Neural progenitor cell (in vitro differentiated cells): ENCODE measurements around the gene PLEKHA7. TPM values are rescaled to one million over a fixed set of nuclear protein-coding genes. Genes with fewer than 3 reads are reported as not detected.

ENCODE experiments used
- DNase-seq: peaks from one replicate; pipeline ENCODE4 v3.0.0-alpha.2; 2016; ENCODE audit warnings: low spot score
- H2AFZ ChIP-seq: fragments of 200-600 bp; sonication (generic); replicated peaks from 2 replicates; pipeline ENCODE4 v1.6.1; 2016; ENCODE audit warnings: antibody characterized with exemption
- H3F3A ChIP-seq: fragments of 200-600 bp; sonication (generic); 2 replicates; pipeline ENCODE4 v1.6.1; 2016; ENCODE audit warnings: antibody characterized with exemption, low read depth
- H3K27ac ChIP-seq: fragments of 200-600 bp; sonication (generic); 2 replicates; pipeline ENCODE4 v1.5.1; 2016; ENCODE audit warnings: mild to moderate bottlenecking
- H3K27me3 ChIP-seq: fragments of 200-600 bp; sonication (generic); 2 replicates; pipeline ENCODE4 v1.6.1; 2016; ENCODE audit warnings: mild to moderate bottlenecking, moderate library complexity
- H3K36me3 ChIP-seq: fragments of 200-600 bp; sonication (generic); 2 replicates; pipeline ENCODE4 v1.5.1; 2016
- H3K4me1 ChIP-seq: fragments of 200-600 bp; sonication (generic); 2 replicates; pipeline ENCODE4 v1.6.1; 2016; ENCODE audit warnings: mixed run types
- H3K4me2 ChIP-seq: fragments of 200-600 bp; sonication (generic); 2 replicates; pipeline ENCODE4 v1.6.1; 2016
- H3K4me3 ChIP-seq: fragments of 200-600 bp; sonication (generic); 2 replicates; pipeline ENCODE4 v1.5.1; 2016
- H3K79me2 ChIP-seq: fragments of 200-600 bp; sonication (generic); 2 replicates; pipeline ENCODE4 v1.6.1; 2016; ENCODE audit warnings: low read depth
- H3K9ac ChIP-seq: fragments of 200-600 bp; sonication (generic); 2 replicates; pipeline ENCODE4 v1.6.1; 2016
- H3K9me3 ChIP-seq: fragments of 200-600 bp; sonication (generic); 2 replicates; pipeline ENCODE4 v1.5.1; 2016; ENCODE audit warnings: low read depth
- H4K20me1 ChIP-seq: fragments of 200-600 bp; sonication (generic); 2 replicates; pipeline ENCODE4 v1.6.1; 2016; ENCODE audit warnings: low read depth
- H3K27ac Mint-ChIP-seq: 3 replicates; pipeline ENCODE4 v1.8.0; 2021; ENCODE audit warnings: mixed read lengths
- H3K27me3 Mint-ChIP-seq: 2 replicates; pipeline ENCODE4 v1.8.0; 2022; ENCODE audit warnings: low read depth, mild to moderate bottlenecking, inconsistent platforms, moderate library complexity, mixed read lengths; ENCODE audit not compliant: insufficient read depth
- H3K36me3 Mint-ChIP-seq: 3 replicates; pipeline ENCODE4 v1.8.0; 2021; ENCODE audit warnings: mixed read lengths
- H3K4me1 Mint-ChIP-seq: 3 replicates; pipeline ENCODE4 v1.8.0; 2021; ENCODE audit warnings: mixed read lengths
- H3K4me3 Mint-ChIP-seq: 3 replicates; pipeline ENCODE4 v1.8.0; 2021; ENCODE audit warnings: mild to moderate bottlenecking, moderate library complexity, mixed read lengths
- H3K9me3 Mint-ChIP-seq: 3 replicates; pipeline ENCODE4 v1.8.0; 2020; ENCODE audit warnings: mixed read lengths
- EZH2 ChIP-seq: fragments of 200-600 bp; sonication (generic); IDR thresholded peaks from 2 replicates; pipeline ENCODE4 v1.6.1; 2017; ENCODE audit warnings: antibody characterized with exemption, mild to moderate bottlenecking, moderate library complexity
- EZH2phosphoT487 ChIP-seq: fragments of 200-600 bp; sonication (generic); IDR thresholded peaks from 2 replicates; pipeline ENCODE4 v1.6.1; 2017; ENCODE audit warnings: antibody characterized with exemption
- total RNA-seq: library from RNA; depleted of rRNA; stranded (reverse); fragments of >200 nt; gene quantifications from 2 replicates; pipeline ENCODE4 v1.2.3, GENCODE V29; 2015; ENCODE audit warnings: low replicate concordance
- TF ChIP-seq, protein P1 (sequence below): fragments of 200-600 bp; sonication (generic); IDR thresholded peaks from 2 replicates; pipeline ENCODE4 v1.5.1; 2017; ENCODE audit warnings: antibody characterized with exemption, mild to moderate bottlenecking

PLEKHA7 gene
- total RNA-seq, 1 donor from 2014 or later = 20.3 TPM

DNA sequence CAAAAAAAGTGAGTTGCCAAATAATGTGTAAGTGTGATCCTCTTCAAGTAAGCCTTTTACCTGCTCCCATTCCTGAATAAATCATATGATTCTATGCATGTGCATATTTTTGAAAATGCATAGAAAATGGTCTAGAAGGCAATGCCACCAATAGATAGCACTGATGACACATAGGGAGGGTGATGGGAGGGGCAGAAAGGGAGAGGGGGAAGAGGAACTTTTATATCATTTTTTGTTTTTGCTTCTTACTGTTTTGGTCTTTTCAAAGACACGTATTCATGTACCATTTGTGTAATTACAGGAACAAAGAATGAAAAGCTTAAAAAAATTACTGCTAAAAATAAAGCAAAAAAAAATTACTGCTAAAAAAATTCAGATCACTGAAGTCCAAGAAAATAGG lies 215.0 kb downstream of the PLEKHA7 start:
- Mint-ChIP-seq H3K4me1 (peaks cover 18% of the 10 kb centered on the region), H3K27ac (no peak overlapping the region), H3K27me3 (no peaks in the 10 kb centered on the region), H3K4me3 (no peak overlapping the region), H3K9me3 (no peaks in the 10 kb centered on the region), H3K36me3 (peaks cover 17% of the 10 kb centered on the region)
- H2AFZ ChIP-seq = no peak overlapping the region
- no peak for DNase-seq
- no peak overlapping the region for H3K4me2 ChIP-seq
- H3K79me2 ChIP-seq = no peaks in the 10 kb centered on the region
- H3K36me3 ChIP-seq = no peaks in the 10 kb centered on the region
- H4K20me1 ChIP-seq = no peaks in the 10 kb centered on the region
- H3F3A ChIP-seq = no peaks in the 10 kb centered on the region
- H3K4me3 ChIP-seq = no peak overlapping the region
- no peak overlapping the region for H3K27ac ChIP-seq
- H3K27me3 ChIP-seq = no peaks in the 10 kb centered on the region
- H3K9me3 ChIP-seq = no peaks in the 10 kb centered on the region
- no peak for TF ChIP-seq EZH2
- TF ChIP-seq, protein P1, sequence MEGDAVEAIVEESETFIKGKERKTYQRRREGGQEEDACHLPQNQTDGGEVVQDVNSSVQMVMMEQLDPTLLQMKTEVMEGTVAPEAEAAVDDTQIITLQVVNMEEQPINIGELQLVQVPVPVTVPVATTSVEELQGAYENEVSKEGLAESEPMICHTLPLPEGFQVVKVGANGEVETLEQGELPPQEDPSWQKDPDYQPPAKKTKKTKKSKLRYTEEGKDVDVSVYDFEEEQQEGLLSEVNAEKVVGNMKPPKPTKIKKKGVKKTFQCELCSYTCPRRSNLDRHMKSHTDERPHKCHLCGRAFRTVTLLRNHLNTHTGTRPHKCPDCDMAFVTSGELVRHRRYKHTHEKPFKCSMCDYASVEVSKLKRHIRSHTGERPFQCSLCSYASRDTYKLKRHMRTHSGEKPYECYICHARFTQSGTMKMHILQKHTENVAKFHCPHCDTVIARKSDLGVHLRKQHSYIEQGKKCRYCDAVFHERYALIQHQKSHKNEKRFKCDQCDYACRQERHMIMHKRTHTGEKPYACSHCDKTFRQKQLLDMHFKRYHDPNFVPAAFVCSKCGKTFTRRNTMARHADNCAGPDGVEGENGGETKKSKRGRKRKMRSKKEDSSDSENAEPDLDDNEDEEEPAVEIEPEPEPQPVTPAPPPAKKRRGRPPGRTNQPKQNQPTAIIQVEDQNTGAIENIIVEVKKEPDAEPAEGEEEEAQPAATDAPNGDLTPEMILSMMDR = no peak
- TF ChIP-seq EZH2phosphoT487 = no peak
- H3K9ac ChIP-seq = no peak overlapping the region
- H3K4me1 ChIP-seq = peaks cover 13% of the 10 kb centered on the region

DNA sequence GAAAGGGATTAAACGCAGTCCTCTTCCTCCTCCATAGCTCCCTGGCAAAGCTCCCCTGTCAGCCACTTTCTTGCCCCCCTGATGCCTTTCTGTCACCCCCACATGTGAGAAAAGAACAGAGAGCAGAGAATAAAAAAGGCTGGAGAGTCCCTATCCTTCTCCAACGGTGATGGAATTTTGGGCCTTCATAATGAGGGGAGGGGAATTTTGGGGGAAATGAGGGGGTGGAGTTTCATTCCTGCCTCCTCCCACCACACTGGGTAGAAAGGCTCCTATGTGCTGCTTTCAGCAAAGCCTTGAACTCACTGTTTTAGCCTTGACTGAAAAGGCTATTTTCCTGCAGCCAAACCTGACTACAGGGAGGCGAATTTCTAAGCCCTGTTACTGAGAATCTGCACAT lies 216.4 kb downstream of the PLEKHA7 start:
- TF ChIP-seq EZH2 (no peak), EZH2phosphoT487 (no peak)
- TF ChIP-seq, protein P1 = no peak
- Histone ChIP-seq H3K9ac (no peak overlapping the region), H3K79me2 (no peaks in the 10 kb centered on the region), H3K36me3 (no peaks in the 10 kb centered on the region), H3K4me3 (no peak overlapping the region), H3K4me1 (peaks cover 20% of the 10 kb centered on the region), H3K9me3 (no peaks in the 10 kb centered on the region), H3K27ac (no peak overlapping the region), H3F3A (no peaks in the 10 kb centered on the region), H4K20me1 (no peaks in the 10 kb centered on the region), H2AFZ (no peak overlapping the region), H3K4me2 (no peak overlapping the region), H3K27me3 (no peaks in the 10 kb centered on the region)
- Mint-ChIP-seq H3K27me3 (no peaks in the 10 kb centered on the region), H3K27ac (peak overlapping the region; percentile 50), H3K4me1 (peaks cover 15% of the 10 kb centered on the region), H3K9me3 (no peaks in the 10 kb centered on the region), H3K36me3 (peaks cover 22% of the 10 kb centered on the region), H3K4me3 (no peak overlapping the region)
- DNase-seq = no peak

GRCh38 chr11:16796311-16796710 lies 217.9 kb downstream of the PLEKHA7 start:
- H3K9me3 ChIP-seq = no peaks in the 10 kb centered on the region
- TF ChIP-seq EZH2phosphoT487 (no peak), EZH2 (no peak)
- TF ChIP-seq, protein P1 = no peak
- H3K9me3 Mint-ChIP-seq = no peaks in the 10 kb centered on the region

More at GRCh38 chr11:16796311-16796710, 217.9 kb downstream of the PLEKHA7 start:
- Histone ChIP-seq H3K27ac (no peak overlapping the region), H3K36me3 (no peaks in the 10 kb centered on the region), H3F3A (no peaks in the 10 kb centered on the region), H3K4me1 (peaks cover 20% of the 10 kb centered on the region), H3K79me2 (no peaks in the 10 kb centered on the region), H3K27me3 (no peaks in the 10 kb centered on the region), H3K9ac (no peak overlapping the region), H4K20me1 (no peaks in the 10 kb centered on the region), H2AFZ (no peak overlapping the region), H3K4me2 (no peak overlapping the region), H3K4me3 (no peak overlapping the region)
- no peak for DNase-seq
- Mint-ChIP-seq H3K4me3 (no peak overlapping the region), H3K4me1 (peaks cover 23% of the 10 kb centered on the region), H3K27me3 (no peaks in the 10 kb centered on the region), H3K36me3 (peaks cover 22% of the 10 kb centered on the region), H3K27ac (no peak overlapping the region)
